ENCODE measurements around the gene B3GNT3.
"Not testable (repeated sequence)": the region's sequence is repeated elsewhere in the genome, so short reads cannot be mapped to it uniquely, and the experiment has no call there.

Gene B3GNT3

DNA sequence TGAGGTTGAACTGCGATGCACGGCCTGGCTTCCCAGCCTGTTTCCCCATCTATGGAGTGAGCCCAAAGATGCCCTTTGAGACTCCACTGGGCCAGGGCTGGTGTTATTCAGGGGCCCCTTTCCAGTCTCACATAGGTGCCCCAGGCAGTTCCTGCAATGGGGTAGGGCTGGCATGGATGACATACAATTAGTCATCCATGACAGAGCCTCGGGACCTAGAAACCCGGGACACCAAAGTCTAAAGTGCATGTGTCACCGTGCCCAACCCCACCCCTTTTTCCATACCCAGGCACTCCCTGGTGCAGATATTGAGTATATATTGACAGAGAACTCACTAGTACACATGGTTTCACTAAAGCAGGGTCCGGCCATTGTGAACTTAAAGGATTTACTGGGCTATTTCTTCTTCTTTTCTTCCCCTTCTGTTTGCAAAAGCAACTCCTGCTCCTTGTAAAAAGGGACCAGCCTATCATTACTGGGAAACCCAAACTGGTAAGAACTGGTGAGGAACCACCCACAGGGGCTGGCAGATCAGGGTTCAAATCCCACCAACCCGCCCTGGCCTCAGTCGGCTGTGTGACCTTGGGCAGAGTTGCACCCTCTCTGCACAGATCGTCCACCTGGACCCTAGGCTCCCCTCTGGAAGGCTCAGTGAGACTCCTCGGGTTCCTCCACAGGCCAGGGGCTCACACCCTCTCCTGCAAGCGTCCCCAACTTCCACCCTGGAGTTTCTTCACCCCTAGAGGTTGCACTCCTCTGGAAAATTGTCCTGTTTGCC lies 2.7 kb downstream of the B3GNT3 start:
- peak; percentile 15 for DNase-seq

DNA sequence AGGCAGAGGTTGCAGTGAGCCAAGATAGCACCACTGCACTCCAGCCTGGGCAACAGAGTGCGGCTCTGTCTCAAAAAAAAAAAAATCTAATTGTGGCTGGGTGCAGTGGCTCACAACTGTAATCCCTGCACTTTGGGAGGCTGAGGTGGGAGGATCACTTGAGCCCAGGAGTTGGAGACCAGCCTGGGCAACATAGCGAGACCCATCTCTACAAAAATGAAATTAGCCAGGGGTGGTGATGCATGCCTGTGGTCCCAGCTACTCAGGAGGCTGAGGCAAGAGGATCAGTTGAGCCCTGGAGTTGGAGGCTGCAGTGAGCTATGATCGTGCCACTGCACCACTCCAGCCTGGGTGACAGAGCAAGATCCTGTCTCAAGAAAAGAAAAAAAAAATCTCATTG lies 3.7 kb downstream of the B3GNT3 start:
- not testable (repeated sequence) for DNase-seq

DNA sequence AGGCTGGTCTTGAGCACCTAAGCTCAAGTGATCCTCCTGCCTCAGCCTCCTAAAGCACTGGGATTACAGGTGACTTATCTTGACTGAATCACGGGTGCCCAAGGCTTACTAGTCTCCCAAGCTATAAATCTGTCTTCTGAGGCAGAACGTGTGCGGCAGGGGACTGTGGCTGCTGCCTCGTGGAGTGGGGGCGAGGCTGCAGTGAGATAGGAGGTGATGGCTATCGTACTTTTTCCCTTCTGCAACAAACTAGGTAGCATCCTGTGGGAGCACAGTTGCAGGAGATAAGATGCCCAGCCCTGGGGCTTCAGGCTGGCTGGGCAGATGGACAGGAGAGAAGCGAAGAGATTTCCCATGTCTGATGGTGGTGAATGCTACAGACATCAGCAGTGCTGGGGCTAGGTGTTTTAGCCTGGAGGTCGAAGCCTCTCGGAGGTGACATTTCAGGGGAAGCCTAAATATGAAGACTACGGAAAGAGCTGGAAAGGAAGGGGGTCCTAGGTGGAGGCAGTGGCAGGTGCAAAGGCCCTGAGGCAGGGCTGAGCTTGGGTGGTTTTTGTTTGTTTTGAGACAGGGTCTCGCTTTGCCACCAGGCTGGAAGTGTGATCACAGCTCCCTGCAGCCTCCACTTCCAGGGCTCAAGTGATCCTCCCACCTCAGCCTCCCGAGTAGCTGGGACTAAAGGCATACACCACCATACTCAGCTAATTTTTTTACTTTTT lies 7.4 kb downstream of the B3GNT3 start:
- no peak for DNase-seq

DNA sequence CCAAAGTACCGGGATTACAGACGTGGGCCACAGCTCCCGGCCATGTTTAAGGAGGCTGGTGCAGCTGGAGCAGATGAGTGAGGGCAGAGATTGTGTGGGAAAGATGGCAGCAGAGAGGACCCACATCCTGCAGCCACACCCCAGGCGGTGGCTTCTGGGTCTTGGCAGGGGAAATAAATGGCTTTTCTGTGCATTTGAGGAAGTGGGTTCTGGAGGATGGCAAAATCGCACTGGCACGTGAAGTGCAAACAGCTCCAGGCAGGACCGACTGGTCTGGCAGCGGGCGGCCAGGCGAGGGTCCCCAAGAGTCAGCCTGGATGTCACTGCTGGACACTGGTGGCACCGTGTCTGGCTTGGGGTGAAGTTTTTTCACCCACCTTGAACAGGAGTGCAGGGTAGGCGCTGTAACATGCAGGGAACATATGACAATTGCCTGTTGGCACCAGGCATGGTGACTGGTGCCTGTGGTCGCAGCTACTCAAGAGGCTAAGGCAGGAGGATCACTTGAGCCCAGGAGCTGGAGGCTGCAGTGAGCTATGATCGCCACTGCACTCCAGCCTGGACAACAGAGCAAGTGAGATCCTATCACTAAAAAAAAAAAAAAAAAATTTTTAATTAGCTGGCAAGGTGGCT lies 8.4 kb downstream of the B3GNT3 start:
- DNase-seq, result peak; percentile 69

DNA sequence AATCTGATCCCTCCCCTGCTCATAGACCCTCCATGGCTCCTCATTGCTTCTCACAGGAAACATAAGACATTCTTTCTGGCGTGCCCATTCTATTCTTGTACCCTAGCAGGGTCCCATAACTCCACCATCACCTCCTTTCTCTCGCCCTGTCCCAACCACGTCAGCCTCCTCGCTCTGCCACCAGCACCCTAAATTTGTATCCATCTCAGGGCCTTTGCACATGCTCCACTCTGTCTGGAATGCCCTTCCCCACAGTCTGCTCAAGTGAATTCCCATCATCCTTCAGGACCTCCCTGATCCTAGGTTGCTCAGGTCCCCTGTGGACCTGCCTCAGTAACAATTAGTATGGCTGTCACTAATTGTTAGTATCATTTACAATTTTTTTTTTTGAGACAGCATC lies 10.5 kb downstream of the B3GNT3 start:
- no peak for DNase-seq

DNA sequence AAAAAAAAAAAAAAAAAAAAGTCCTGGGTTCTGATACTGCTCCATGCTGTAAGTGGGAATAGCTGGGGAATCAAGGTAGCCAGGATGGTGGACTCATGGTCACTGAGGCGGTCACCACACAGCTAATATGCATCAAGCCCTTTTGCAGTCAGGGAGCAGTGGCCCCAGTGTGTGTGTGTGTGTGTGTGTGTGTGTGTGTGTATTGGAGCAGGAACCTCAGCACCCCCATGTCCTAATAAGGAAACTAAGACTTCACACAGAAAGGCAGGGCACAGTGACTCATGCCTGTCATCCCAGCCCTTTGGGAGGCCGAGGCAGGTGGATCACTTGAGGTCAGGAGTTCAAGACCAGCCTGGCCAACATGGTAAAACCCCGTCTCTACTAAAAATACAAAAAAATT lies 12.0 kb downstream of the B3GNT3 start:
- DNase-seq, result peak; percentile 29

DNA sequence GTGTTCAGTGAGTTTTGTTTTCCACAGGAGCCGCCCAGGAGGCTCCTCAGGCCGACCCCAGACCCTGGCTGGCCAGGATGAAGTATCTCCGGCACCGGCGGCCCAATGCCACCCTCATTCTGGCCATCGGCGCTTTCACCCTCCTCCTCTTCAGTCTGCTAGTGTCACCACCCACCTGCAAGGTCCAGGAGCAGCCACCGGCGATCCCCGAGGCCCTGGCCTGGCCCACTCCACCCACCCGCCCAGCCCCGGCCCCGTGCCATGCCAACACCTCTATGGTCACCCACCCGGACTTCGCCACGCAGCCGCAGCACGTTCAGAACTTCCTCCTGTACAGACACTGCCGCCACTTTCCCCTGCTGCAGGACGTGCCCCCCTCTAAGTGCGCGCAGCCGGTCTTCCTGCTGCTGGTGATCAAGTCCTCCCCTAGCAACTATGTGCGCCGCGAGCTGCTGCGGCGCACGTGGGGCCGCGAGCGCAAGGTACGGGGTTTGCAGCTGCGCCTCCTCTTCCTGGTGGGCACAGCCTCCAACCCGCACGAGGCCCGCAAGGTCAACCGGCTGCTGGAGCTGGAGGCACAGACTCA lies 12.9 kb downstream of the B3GNT3 start:
- peak; percentile 57 for DNase-seq

DNA sequence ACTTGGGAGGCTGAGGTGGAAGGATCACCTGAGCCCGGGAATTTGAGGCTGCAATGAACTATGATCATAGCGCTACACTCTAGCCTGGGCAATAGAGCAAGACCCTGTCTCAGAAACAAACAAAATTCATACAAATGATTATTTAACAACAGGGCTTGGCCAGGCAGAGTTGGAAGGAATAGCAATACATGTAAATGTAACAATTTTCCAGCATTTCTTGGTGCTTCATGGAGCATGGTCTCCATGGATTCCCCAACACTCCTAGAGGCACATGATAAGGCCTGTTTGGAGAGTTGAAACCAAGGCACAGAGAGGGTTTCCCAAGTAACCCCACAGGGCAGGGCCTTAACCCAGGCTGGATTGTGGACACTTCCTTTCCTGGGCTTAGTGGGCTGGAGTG lies 16.2 kb downstream of the B3GNT3 start:
- DNase-seq, result no peak

DNA sequence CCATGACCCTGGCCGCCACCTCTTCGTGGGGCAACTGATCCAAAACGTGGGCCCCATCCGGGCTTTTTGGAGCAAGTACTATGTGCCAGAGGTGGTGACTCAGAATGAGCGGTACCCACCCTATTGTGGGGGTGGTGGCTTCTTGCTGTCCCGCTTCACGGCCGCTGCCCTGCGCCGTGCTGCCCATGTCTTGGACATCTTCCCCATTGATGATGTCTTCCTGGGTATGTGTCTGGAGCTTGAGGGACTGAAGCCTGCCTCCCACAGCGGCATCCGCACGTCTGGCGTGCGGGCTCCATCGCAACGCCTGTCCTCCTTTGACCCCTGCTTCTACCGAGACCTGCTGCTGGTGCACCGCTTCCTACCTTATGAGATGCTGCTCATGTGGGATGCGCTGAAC lies 16.7 kb downstream of the B3GNT3 start:
- no peak for DNase-seq

DNA sequence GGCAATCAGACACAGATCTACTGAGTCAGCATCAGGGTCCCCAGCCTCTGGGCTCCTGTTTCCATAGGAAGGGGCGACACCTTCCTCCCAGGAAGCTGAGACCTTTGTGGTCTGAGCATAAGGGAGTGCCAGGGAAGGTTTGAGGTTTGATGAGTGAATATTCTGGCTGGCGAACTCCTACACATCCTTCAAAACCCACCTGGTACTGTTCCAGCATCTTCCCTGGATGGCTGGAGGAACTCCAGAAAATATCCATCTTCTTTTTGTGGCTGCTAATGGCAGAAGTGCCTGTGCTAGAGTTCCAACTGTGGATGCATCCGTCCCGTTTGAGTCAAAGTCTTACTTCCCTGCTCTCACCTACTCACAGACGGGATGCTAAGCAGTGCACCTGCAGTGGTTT lies 17.2 kb downstream of the B3GNT3 start:
- DNase-seq, result no peak

DNA sequence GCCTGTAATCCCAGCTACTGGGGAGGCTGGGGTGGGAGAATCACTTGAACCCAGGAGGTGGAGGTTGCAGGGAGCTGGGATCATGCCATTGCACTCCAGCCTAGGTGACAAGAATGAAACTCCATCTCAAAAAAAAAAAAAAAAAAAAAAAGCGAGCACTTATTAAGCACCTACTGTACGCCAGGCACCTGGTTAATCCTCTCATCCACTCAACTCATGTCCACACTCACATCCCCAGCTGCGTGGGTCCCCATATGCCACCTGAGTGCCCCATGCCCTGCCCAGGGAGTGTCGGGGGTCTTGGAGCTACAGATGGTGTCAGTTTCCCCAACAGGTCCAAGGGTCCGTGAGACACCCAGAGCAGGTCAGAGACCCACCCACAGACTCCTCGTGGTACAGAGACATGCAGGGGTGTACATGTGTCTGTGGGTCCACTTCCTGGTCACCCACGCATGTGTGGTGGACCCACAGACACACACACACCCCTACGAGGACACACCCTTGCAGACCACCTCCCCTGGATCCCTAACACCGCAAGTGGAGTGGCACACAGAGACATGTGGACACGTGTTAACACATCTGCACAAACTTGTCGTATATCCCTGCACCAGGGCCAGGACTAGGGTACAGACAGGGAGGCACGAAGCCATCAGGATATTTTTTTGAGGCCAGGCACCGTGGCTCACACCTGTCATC lies 22.9 kb downstream of the B3GNT3 start:
- DNase-seq, result no peak

DNA sequence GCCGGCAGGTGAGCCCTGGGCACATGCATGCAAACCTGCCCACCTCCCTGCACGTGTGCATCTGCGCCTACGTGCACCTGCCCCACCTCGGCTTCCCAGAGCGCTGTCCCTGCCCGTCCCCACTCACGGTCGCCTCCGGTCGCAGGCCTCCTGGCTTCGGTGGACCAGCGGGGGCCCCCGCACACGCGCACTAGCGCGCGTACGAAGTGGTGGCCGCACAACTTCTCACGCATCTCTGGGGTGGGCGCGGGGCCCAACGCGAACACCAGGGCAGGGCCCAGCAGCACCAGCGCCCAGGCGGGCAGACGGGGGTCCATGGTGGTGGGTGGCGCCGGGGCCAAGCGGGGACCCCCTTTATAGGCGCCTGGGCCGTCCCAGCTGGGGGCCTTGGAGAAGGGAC lies 26.3 kb downstream of the B3GNT3 start, which contains the start of gene INSL3:
TSS of gene INSL3 (minus strand) at position 330 of the 400 bp plus-strand sequence. CDS start at position 317, 13 bp downstream.
- DNase-seq, result no peak

DNA sequence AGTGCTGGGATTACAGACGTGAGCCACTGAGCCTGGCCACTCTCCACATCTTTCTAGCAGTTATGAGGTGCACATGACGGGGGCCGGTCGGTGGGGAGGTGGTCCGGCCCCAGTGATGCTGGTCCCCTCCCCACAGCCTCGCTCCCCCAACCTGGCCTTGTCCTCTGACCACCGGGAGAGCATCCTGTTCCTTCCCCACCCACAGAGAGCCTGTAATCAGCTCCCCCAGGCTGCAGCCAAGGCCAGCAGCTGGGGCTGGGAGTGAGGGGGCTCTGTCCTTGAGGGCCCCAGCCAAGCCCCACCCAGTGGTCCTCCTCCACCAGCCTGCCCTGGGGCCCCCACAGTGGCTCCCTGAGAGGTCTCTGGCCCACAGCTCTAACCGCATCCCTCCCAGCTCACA lies 29.4 kb downstream of the B3GNT3 start:
- DNase-seq, result no peak

DNA sequence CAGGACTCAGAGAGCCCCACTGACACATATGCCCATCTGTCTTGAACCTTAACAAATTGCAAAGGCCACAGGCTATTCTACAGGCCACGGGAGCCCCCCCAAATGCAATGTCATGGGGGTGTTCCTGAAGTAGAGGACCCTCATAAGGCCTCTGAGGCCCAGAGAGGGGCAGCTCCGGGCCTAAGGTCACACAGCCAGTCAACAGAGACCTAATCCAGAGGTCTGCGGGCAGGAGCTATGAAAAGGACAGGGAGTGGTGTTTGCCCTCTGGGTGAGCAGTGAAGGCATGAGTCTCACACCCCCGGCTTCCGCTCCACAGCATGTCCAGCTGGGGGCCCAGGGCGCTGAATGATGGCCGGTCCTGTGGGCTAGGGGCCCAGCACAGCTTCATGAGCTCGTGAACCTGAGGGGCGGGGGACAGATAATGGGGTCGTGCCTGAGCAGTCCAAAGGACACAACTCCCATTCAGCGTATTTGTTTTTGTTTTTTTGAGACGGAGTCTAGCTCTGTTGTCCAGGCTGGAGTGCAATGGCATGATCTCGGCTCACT lies 31.6 kb downstream of the B3GNT3 start:
- no peak for DNase-seq

DNA sequence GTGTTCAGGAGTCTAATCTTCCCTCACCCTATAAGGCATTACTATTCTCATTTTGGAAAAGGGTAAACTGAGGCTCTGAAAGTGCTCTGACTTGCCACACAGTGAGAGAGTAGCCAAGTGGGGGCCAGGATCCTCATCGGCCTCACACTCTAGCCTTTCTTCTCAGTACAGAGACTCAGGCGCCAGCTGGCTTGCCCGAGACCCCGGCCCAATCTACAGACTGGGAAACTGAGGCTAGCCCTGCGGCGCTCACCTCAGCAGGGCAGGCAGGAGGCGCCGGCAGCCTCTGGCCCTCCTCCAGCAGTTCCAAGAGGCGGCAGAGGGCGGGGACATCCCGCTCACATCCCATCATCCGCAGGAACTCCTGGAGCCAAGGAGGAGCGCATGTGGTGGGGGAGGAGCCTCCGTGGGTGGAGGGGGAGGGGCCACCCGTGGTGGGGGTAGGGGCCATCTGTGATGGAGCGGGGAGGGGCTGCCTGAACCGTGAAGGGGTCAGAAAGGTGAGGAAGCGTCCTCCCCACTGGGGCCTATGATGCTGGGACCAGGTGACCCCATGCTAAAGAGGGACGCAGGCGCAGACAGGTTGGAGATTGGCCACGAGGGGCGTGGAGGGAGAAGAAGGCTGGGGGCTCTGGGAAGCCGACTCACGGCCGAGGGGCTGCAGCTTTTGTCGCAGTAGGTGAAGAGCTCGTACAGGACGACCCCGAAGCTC lies 35.1 kb downstream of the B3GNT3 start:
- DNase-seq, result no peak

DNA sequence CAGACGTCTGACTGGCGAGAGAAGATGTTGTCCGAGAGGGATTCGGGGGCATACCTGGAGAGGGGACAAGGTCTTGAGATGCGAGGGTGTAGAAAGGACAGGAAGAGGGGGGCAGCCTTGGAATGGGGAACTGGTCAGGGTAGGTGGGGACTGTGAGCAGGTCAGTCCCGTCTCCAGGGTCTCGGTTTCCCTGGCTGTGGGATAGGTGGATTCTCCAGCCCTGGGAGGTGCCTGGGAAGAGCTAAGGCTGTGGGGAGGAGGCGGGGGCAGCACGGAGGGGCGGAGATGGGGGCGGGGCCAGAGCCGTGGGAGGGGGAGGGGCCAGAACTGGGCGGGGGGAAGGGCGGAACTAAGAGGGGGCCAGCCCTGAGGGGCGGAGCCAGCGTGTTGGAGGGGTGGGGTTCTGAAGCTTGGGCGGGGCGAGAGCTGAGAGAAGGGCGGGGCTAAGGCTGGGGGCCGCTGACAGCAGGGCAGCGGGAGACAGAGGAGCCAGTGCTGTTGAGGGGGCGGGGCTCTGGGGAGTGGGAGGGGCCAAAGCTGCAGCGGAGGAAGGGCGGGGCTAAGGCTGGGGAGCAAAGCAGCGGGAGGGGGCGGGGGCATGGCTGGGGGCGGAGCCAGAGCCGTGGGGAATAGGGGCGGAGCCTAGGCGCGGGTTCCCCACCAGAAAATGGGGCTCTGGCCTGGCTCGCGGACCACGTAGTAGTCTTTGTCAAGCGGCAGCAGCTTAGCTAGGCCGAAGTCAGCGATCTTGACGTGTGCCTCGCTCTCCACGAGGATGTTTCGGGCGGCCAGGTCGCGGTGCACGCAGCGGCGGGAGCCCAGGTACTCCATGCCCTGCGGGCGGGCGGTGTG lies 35.9 kb downstream of the B3GNT3 start:
- DNase-seq, result peak; percentile 21

DNA sequence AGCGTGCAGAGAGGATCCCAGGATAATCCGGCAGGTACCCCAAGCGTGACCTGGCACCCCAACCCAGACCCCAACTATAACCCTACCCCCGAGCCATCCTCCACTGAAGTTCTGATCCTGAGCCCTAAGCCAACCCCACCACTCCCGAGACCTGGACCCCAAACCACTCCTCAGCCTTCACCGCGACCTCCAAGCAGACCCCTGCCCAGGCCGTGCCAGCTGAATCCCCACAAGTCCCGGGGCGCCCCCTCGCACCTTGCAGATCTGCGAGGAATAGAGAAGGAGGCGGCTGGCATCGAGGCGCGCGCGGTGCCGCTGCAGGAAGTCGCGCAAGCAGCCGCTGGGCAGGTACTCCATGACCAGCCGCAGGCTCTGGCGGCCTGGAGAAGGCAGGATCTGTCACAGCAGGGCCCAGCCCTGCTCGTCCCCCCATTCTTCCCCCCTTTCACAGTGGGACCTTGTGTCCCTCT lies 36.5 kb downstream of the B3GNT3 start:
- no peak for DNase-seq

DNA sequence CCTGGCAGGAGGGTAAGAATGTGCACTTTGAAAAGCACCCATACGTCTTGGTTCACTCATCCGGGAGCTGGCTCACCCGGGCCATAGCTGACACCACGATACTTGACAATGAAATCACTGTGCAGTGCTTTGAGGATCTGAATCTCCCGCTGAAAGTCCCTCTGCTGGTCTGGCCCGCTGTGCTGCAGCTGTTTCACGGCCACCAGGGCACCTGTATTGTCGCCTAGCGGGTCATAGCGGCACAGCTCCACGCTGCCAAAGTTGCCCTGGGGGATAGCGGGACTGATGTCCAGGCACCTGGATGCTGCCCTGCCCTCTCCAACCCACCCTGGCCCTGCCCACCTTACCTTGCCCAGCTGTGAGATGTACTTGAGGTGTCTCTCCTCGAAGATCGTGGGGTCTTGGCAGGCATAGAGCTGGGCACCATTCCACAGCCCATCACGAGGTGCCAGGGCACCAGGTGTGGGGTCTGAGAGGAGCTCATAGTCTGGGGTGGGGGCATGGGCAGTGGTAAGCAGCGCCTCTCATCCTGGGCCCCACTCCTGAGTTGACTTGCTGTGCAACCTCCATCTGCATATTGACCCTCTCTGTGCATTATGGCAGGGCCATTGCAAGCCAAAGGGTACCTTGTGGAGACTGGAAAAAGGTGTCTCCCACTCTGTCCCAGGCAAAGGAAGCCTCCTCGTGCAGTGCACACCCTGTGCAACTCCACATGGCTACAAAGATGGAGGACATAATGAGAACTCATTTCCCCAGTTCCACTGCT lies 37.7 kb downstream of the B3GNT3 start:
- no peak for DNase-seq

DNA sequence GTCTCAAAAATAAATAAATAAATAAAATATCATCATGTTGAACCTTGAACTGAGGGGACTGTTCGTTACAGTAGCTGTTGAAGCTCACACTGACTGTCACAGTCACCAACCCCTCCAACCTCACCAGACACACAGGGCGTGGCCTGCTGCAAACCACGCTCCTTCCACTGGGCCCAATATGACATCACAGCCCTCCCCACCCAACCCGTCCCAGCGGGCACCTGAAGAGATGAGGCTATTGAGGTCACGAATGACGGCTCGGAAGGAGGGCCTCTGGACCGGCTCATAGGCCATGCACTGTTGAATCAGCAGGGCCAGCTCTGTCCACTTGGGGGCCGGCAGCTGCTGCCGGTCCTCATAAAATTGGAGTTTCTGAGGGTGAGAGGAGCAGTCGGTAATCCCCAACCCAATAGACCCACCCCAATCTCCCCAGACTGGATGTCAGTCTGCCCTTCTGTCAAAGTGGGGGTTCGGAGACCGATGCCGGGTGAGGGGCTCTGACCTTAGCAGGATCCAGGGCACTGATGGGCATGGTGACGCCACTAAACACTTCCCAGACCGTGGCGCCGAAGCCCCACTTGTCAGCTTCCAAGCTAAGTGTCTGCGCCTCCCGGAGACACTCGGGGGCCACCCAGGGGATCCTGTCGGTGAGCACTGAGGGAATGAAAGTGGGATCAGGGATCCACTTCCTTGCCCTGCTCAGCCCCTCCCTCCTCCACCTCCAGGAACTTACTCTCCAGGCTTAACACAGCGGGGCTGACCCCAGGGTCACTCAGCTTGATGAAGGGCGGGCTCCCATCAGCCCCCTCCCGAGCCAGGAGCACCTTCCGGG lies 39.6 kb downstream of the B3GNT3 start:
- no peak for DNase-seq
